ENCODE data around the gene F2R.
"Not testable (repeated sequence)": the region's sequence is repeated elsewhere in the genome, so short reads cannot be mapped to it uniquely, and the experiment has no call there.

Gene F2R

DNA sequence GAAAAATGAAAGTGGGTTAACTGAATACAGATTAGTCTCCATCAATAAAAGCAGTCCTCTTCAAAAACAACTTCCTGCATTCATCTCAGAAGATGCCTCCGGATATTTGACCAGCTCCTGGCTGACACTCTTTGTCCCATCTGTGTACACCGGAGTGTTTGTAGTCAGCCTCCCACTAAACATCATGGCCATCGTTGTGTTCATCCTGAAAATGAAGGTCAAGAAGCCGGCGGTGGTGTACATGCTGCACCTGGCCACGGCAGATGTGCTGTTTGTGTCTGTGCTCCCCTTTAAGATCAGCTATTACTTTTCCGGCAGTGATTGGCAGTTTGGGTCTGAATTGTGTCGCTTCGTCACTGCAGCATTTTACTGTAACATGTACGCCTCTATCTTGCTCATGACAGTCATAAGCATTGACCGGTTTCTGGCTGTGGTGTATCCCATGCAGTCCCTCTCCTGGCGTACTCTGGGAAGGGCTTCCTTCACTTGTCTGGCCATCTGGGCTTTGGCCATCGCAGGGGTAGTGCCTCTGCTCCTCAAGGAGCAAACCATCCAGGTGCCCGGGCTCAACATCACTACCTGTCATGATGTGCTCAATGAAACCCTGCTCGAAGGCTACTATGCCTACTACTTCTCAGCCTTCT is 16.6 kb downstream of the F2R start:
- no peak for DNase-seq (ENCODE audit: low read depth)
- no peak overlapping the region for H3K4me3 ChIP-seq (ENCODE audit: low read depth, low read length)
- no peak for TF ChIP-seq POLR2A (IDR thresholded peaks at IDR 0.05; ENCODE audit: extremely low read depth, insufficient read length)
- no peak for TF ChIP-seq MAX (IDR thresholded peaks at IDR 0.05; ENCODE audit: low read depth, low read length)
- TF ChIP-seq MYC (IDR thresholded peaks at IDR 0.05; ENCODE audit: low read depth, low read length) = no peak
- no peak for TF ChIP-seq CTCF (IDR thresholded peaks at IDR 0.05; ENCODE audit: low read depth, low read length)

- no peak overlapping the region for H3K4me3 ChIP-seq (ENCODE audit: low read depth, low read length)
- peak; percentile 51 for DNase-seq (ENCODE audit: low read depth)
- TF ChIP-seq CTCF (IDR thresholded peaks at IDR 0.05; ENCODE audit: low read depth, low read length) = no peak
- TF ChIP-seq MAX (IDR thresholded peaks at IDR 0.05; ENCODE audit: low read depth, low read length) = no peak
- no peak for TF ChIP-seq POLR2A (IDR thresholded peaks at IDR 0.05; ENCODE audit: extremely low read depth, insufficient read length)
- no peak for TF ChIP-seq MYC (IDR thresholded peaks at IDR 0.05; ENCODE audit: low read depth, low read length)
Measured at GRCh38 chr5:76733049-76733417, 17.1 kb downstream of the F2R start.

- TF ChIP-seq CTCF (IDR thresholded peaks at IDR 0.05; ENCODE audit: low read depth, low read length) (no peak), POLR2A (IDR thresholded peaks at IDR 0.05; ENCODE audit: extremely low read depth, insufficient read length) (no peak), MAX (IDR thresholded peaks at IDR 0.05; ENCODE audit: low read depth, low read length) (no peak), MYC (IDR thresholded peaks at IDR 0.05; ENCODE audit: low read depth, low read length) (no peak)
- H3K4me3 ChIP-seq (ENCODE audit: low read depth, low read length) = no peak overlapping the region
- DNase-seq (ENCODE audit: low read depth) = no peak
Measured at GRCh38 chr5:76735762-76736545, 20.0 kb downstream of the F2R start.

DNA sequence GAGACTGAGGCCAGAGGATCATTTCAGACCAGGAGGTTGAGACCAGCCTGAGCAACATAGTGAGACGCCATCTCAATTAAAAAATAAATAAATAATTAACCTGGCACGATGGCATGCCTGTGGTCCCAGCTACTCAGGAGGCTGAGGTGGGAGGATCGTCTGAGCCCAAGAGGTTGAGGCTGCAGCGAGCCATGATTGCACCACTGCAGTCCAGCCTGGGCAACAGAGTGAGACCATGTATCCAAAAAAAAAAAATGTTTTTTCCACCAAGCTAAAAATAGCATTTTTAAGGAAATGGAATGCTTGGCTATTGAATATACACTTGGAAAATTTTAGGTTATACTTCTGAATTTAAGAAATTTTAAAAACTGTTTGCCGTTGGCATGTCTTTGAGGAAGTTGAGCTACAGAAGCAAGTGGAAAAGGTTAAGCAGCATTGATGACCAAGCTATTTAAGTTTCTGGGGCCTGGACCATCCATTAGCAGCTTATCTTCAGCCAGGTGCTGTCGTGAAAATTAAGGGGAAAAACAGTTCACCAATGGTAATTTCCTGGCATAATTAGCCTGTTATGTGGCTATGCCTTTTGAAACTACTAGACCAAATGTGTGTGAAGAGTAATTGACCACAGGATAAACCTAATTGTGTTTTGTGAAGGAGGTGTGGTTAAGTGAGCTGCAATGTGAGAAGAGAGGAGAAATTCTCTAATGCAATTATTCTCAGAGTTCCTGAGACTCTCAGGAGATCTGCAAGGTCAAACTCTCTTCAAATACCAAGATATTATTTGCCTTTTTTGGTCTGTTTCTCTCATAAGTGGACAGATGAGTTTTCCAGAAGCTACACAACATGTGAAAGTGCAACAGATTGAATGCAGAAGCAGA is 21.0 kb downstream of the F2R start:
- no peak for TF ChIP-seq MYC (IDR thresholded peaks at IDR 0.05; ENCODE audit: low read depth, low read length)
- no peak for DNase-seq (ENCODE audit: low read depth)
- no peak overlapping the region for H3K4me3 ChIP-seq (ENCODE audit: low read depth, low read length)

GRCh38 chr5:76737846-76738245 is 21.9 kb downstream of the F2R start:
- DNase-seq (ENCODE audit: low read depth) = no peak
- no peak overlapping the region for H3K4me3 ChIP-seq (ENCODE audit: low read depth, low read length)
- TF ChIP-seq CTCF (IDR thresholded peaks at IDR 0.05; ENCODE audit: low read depth, low read length) (no peak), MYC (IDR thresholded peaks at IDR 0.05; ENCODE audit: low read depth, low read length) (no peak), POLR2A (IDR thresholded peaks at IDR 0.05; ENCODE audit: extremely low read depth, insufficient read length) (no peak), MAX (IDR thresholded peaks at IDR 0.05; ENCODE audit: low read depth, low read length) (no peak)

- not testable (repeated sequence) for DNase-seq (ENCODE audit: low read depth); H3K4me3 ChIP-seq (ENCODE audit: low read depth, low read length)
Measured at GRCh38 chr5:76741506-76741905, 25.6 kb downstream of the F2R start.

Measured in NB4 (cell line).